B cell (primary cell): ENCODE data around the gene P4HA2.

Experiments used
- CTCF ChIP-seq: fragments of 200-600 bp; IDR thresholded peaks from one replicate; pipeline ENCODE4 v1.8.0; 2022; ENCODE audit warnings: antibody characterized with exemption, mild to moderate bottlenecking
- EZH2 ChIP-seq: IDR thresholded peaks from 2 replicates; pipeline ENCODE4 v1.6.1; 2012; ENCODE audit warnings: borderline replicate concordance, low read depth, mild to moderate bottlenecking, moderate library complexity, low read length; ENCODE audit not compliant: insufficient read depth, poor library complexity, severe bottlenecking

DNA sequence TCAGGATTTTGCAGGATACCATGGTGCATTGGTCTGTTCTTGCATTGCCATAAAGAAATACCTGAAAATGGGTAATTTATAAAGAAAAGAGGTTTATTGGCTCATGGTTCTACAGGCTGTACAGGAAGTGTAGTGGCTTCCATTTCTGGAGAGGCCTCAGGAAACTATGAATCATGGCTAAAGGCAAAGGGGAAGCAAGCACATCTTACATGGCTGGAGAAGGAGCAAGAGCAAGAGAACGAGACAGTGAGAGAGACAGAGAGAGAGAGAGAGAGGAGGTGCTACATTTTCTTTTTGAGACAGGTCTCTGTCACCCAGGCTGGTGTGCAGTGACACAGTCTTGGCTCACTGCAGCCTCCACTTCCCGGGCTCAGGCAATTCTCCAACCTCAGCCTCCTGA is 43.9 kb downstream of the P4HA2 start:
- TF ChIP-seq CTCF (no peak), EZH2 (no peak)
